Stimulated activated naive B cell treated with anti-CD40 and anti-IgM and Interleukin-4, amounts not matched to agents 10 μg/mL and 1 μg/mL and 100 μg/mL, for 72 hours (primary cell): ENCODE measurements around the gene CDX1.

ENCODE experiments used
- ATAC-seq, 2 donors: fragments of 150-1000 bp; cut with Tn5 transposase; replicated peaks; 2 replicates each; pipeline ENCODE4 v1.10.0; 2021; ENCODE audit warnings: moderate library complexity in 1 of 2
- DNase-seq: peaks from one replicate; pipeline ENCODE4 v3.0.0; 2021
- H3K27ac Mint-ChIP-seq: one replicate; pipeline ENCODE4 v1.8.0; 2022; ENCODE audit warnings: mild to moderate bottlenecking, mixed read lengths
- H3K27me3 Mint-ChIP-seq, 2 donors: one replicate each; pipeline ENCODE4 v1.8.0; 2022; ENCODE audit warnings: mixed read lengths in 2 of 2
- H3K36me3 Mint-ChIP-seq, 2 donors: one replicate each; pipeline ENCODE4 v1.8.0; 2022; ENCODE audit warnings: mixed read lengths in 2 of 2, mild to moderate bottlenecking in 1 of 2
- H3K4me1 Mint-ChIP-seq, 2 donors: one replicate each; pipeline ENCODE4 v1.8.0; 2022; ENCODE audit warnings: mixed read lengths in 2 of 2, mild to moderate bottlenecking in 1 of 2
- H3K4me3 Mint-ChIP-seq, 2 donors: one replicate each; pipeline ENCODE4 v1.8.0; 2022; ENCODE audit warnings: mild to moderate bottlenecking in 2 of 2, mixed read lengths in 2 of 2, moderate library complexity in 1 of 2
- H3K9me3 Mint-ChIP-seq, 2 donors: one replicate each; pipeline ENCODE4 v1.8.0; 2022; ENCODE audit warnings: mixed read lengths in 2 of 2, mild to moderate bottlenecking in 1 of 2

The CDX1 gene

GRCh38 chr5:150172145-150172544 is 5.6 kb downstream of the CDX1 start:
- Mint-ChIP-seq H3K27ac (no peak overlapping the region), H3K4me1 (peaks cover 0 to 3% of the 10 kb centered on the region in 2 donors), H3K36me3 (no peaks in the 10 kb centered on the region), H3K27me3 (peaks cover 53 to 71% of the 10 kb centered on the region in 2 donors), H3K4me3 (no peak overlapping the region), H3K9me3 (no peaks in the 10 kb centered on the region)
- ATAC-seq = no peak
- DNase-seq = no peak

GRCh38 chr5:150172556-150172955 is 6.0 kb downstream of the CDX1 start:
- DNase-seq = no peak
- H3K27ac Mint-ChIP-seq = no peak overlapping the region
- no peaks in the 10 kb centered on the region for H3K36me3 Mint-ChIP-seq
- ATAC-seq = no peak
- H3K4me1 Mint-ChIP-seq = peaks cover 0 to 1% of the 10 kb centered on the region in 2 donors
- peaks cover 50 to 68% of the 10 kb centered on the region in 2 donors for H3K27me3 Mint-ChIP-seq
- H3K4me3 Mint-ChIP-seq = no peak overlapping the region
- H3K9me3 Mint-ChIP-seq = no peaks in the 10 kb centered on the region

- H3K4me3 Mint-ChIP-seq = no peak overlapping the region
- H3K27me3 Mint-ChIP-seq = peaks cover 44 to 62% of the 10 kb centered on the region in 2 donors
- H3K9me3 Mint-ChIP-seq = no peaks in the 10 kb centered on the region
- DNase-seq (no peak), ATAC-seq (no peak)
- H3K36me3 Mint-ChIP-seq = no peaks in the 10 kb centered on the region
- no peaks in the 10 kb centered on the region for H3K4me1 Mint-ChIP-seq
- no peak overlapping the region for H3K27ac Mint-ChIP-seq
Measured at GRCh38 chr5:150173161-150173560, 6.6 kb downstream of the CDX1 start.

GRCh38 chr5:150174285-150174684 is 7.7 kb downstream of the CDX1 start:
- no peak overlapping the region for H3K4me3 Mint-ChIP-seq
- no peak overlapping the region for H3K27ac Mint-ChIP-seq

GRCh38 chr5:150175076-150175475 is 8.5 kb downstream of the CDX1 start:
- Mint-ChIP-seq H3K9me3 (no peaks in the 10 kb centered on the region), H3K36me3 (no peaks in the 10 kb centered on the region), H3K27me3 (peaks cover 33 to 43% of the 10 kb centered on the region in 2 donors), H3K27ac (no peak overlapping the region), H3K4me1 (no peaks in the 10 kb centered on the region), H3K4me3 (no peak overlapping the region)
- DNase-seq = no peak
- ATAC-seq = no peak

More at GRCh38 chr5:150174285-150174684, 7.7 kb downstream of the CDX1 start:
- Mint-ChIP-seq H3K27me3 (peaks cover 36 to 51% of the 10 kb centered on the region in 2 donors), H3K36me3 (no peaks in the 10 kb centered on the region), H3K4me1 (no peaks in the 10 kb centered on the region), H3K9me3 (no peaks in the 10 kb centered on the region)
- ATAC-seq = no peak
- no peak for DNase-seq

GRCh38 chr5:150175536-150175935 is 9.0 kb downstream of the CDX1 start:
- Mint-ChIP-seq H3K9me3 (no peaks in the 10 kb centered on the region), H3K27ac (no peak overlapping the region), H3K4me3 (no peak overlapping the region), H3K36me3 (no peaks in the 10 kb centered on the region), H3K4me1 (no peaks in the 10 kb centered on the region), H3K27me3 (peaks cover 30 to 39% of the 10 kb centered on the region in 2 donors)
- ATAC-seq (peak in 1 of 2 donors; percentile 36), DNase-seq (no peak)

- no peak overlapping the region for H3K4me3 Mint-ChIP-seq
Measured at GRCh38 chr5:150176745-150177477, 10.3 kb downstream of the CDX1 start.

GRCh38 chr5:150177721-150178120 is 11.1 kb downstream of the CDX1 start:
- Mint-ChIP-seq H3K27ac (no peak overlapping the region), H3K27me3 (peaks cover 14 to 36% of the 10 kb centered on the region in 2 donors), H3K36me3 (no peaks in the 10 kb centered on the region), H3K4me3 (no peak overlapping the region), H3K9me3 (no peaks in the 10 kb centered on the region), H3K4me1 (no peaks in the 10 kb centered on the region)
- no peak for ATAC-seq
- no peak for DNase-seq

More at GRCh38 chr5:150176745-150177477, 10.3 kb downstream of the CDX1 start:
- H3K9me3 Mint-ChIP-seq = no peaks in the 10 kb centered on the region
- no peaks in the 10 kb centered on the region for H3K4me1 Mint-ChIP-seq
- H3K27me3 Mint-ChIP-seq = peaks cover 21 to 41% of the 10 kb centered on the region in 2 donors
- no peaks in the 10 kb centered on the region for H3K36me3 Mint-ChIP-seq
- ATAC-seq (no peak), DNase-seq (no peak)
- no peak overlapping the region for H3K27ac Mint-ChIP-seq

GRCh38 chr5:150178262-150178661 is 11.7 kb downstream of the CDX1 start:
- no peak overlapping the region for H3K4me3 Mint-ChIP-seq
- no peak overlapping the region for H3K27ac Mint-ChIP-seq

GRCh38 chr5:150179019-150179620 is 12.5 kb downstream of the CDX1 start:
- Mint-ChIP-seq H3K4me1 (no peaks in the 10 kb centered on the region), H3K36me3 (no peaks in the 10 kb centered on the region), H3K9me3 (no peaks in the 10 kb centered on the region), H3K27ac (no peak overlapping the region), H3K27me3 (peaks cover 5 to 30% of the 10 kb centered on the region in 2 donors), H3K4me3 (no peak overlapping the region)
- ATAC-seq (no peak), DNase-seq (no peak)

More at GRCh38 chr5:150178262-150178661, 11.7 kb downstream of the CDX1 start:
- Mint-ChIP-seq H3K36me3 (no peaks in the 10 kb centered on the region), H3K27me3 (peaks cover 12 to 38% of the 10 kb centered on the region in 2 donors), H3K9me3 (no peaks in the 10 kb centered on the region), H3K4me1 (no peaks in the 10 kb centered on the region)
- no peak for DNase-seq
- no peak for ATAC-seq

GRCh38 chr5:150180241-150181026 is 13.9 kb downstream of the CDX1 start:
- Mint-ChIP-seq H3K27me3 (peaks cover 12 to 30% of the 10 kb centered on the region in 2 donors), H3K27ac (no peak overlapping the region), H3K9me3 (no peaks in the 10 kb centered on the region), H3K4me1 (no peaks in the 10 kb centered on the region), H3K4me3 (no peak overlapping the region), H3K36me3 (no peaks in the 10 kb centered on the region)
- ATAC-seq = no peak
- DNase-seq = no peak

- no peak for ATAC-seq
Measured at GRCh38 chr5:150181027-150181426, 14.4 kb downstream of the CDX1 start.

GRCh38 chr5:150181766-150182545 is 15.4 kb downstream of the CDX1 start:
- H3K27ac Mint-ChIP-seq = no peak overlapping the region
- ATAC-seq (no peak), DNase-seq (no peak)
- no peaks in the 10 kb centered on the region for H3K9me3 Mint-ChIP-seq
- H3K27me3 Mint-ChIP-seq = peaks cover 11 to 17% of the 10 kb centered on the region in 2 donors
- no peaks in the 10 kb centered on the region for H3K4me1 Mint-ChIP-seq
- H3K4me3 Mint-ChIP-seq = no peak overlapping the region
- H3K36me3 Mint-ChIP-seq = no peaks in the 10 kb centered on the region

More at GRCh38 chr5:150181027-150181426, 14.4 kb downstream of the CDX1 start:
- H3K4me3 Mint-ChIP-seq = no peak overlapping the region
- DNase-seq = no peak
- no peaks in the 10 kb centered on the region for H3K9me3 Mint-ChIP-seq
- H3K36me3 Mint-ChIP-seq = no peaks in the 10 kb centered on the region
- peaks cover 8 to 25% of the 10 kb centered on the region in 2 donors for H3K27me3 Mint-ChIP-seq
- H3K4me1 Mint-ChIP-seq = no peaks in the 10 kb centered on the region
- H3K27ac Mint-ChIP-seq = no peak overlapping the region

GRCh38 chr5:150182774-150183173 is 16.2 kb downstream of the CDX1 start:
- Mint-ChIP-seq H3K27me3 (peaks cover 19 to 24% of the 10 kb centered on the region in 2 donors), H3K9me3 (no peaks in the 10 kb centered on the region), H3K36me3 (no peaks in the 10 kb centered on the region), H3K4me3 (no peak overlapping the region), H3K4me1 (no peaks in the 10 kb centered on the region), H3K27ac (no peak overlapping the region)
- ATAC-seq = no peak
- no peak for DNase-seq
